ENCODE results near the gene KRT78. TPM values are rescaled to one million over a fixed set of nuclear protein-coding genes. Genes with fewer than 3 reads are reported as not detected.

The KRT78 gene
- total and polyA plus RNA-seq, 4 donors: 0.06 TPM; not detected in 3

DNA sequence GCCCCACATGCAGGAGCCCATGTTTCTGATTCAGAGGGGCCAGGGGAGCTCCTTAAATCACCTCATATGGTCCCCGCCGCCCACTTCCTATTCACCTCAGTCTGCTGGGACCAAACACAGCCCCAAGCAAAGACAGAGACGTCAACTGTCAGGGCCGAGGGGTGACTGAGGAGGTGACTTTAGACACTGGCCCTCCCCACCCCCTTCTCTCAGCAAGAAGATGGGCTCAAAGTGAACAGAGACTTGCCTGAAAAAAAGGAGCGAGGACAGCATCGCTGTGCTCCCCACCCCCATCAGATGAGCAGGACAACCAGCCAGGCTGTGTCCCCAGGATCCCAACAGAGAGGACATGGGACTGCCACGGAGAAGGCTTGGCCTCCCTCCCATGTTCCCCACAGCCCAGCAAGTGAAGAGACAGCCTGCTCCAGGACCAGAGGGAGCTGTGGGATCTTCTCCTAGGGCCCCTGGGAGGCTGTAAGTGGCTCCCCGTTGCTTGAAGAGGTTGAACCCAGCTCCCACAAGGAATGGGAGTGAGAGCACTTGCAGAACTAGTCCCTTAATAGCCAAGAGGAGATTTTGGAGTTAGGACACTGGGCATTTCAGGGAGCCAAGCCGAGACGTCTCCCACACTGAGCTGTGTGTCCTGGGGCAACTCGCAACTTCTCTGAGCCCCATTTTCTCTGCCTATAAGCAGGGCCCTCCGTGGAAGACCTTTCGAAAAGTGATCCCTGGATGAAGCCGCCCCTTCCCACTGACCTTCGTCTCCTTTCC, 13.3 kb downstream of the KRT78 start:
- Histone ChIP-seq H3K27ac (ENCODE audit: low read depth in 1 of 2, low read length in 2 of 2) (no peak overlapping the region), H3K4me1 (ENCODE audit: control insufficient read depth in 4 of 4, insufficient read depth in 4 of 4, low read length in 3 of 4) (no peaks in the 10 kb centered on the region), H3K9ac (ENCODE audit: low read depth in 1 of 2, low read length in 2 of 2) (no peak overlapping the region), H3K36me3 (ENCODE audit: control insufficient read depth in 4 of 4, insufficient read depth in 3 of 4, low read depth in 1 of 4, low read length in 3 of 4) (no peaks in the 10 kb centered on the region), H3K4me3 (ENCODE audit: low read depth in 1 of 3, low read length in 3 of 3) (no peak overlapping the region), H3K27me3 (ENCODE audit: control insufficient read depth in 4 of 4, insufficient read depth in 4 of 4, low read length in 3 of 4) (peaks cover 0 to 3% (median 0%) of the 10 kb centered on the region in 4 donors), H3K9me3 (ENCODE audit: control insufficient read depth in 4 of 4, low read length in 3 of 4) (no peaks in the 10 kb centered on the region)
- TF ChIP-seq SP1 (IDR thresholded peaks at IDR 0.05) (no peak), HNF4A (conservative IDR thresholded peaks at IDR 0.05) (no peak), HNF4G (IDR thresholded peaks at IDR 0.05) (no peak), GABPA (IDR thresholded peaks at IDR 0.05 in 1 of 2, conservative IDR thresholded peaks at IDR 0.05 in 1 of 2) (no peak), CTCF (IDR thresholded peaks at IDR 0.05; ENCODE audit: low read depth, low read length, missing input control) (no peak)
- no peak for DNase-seq (ENCODE audit: low spot score)
- WGBS: 85% methylated on average over 15 of the region's 15 CpGs

DNA sequence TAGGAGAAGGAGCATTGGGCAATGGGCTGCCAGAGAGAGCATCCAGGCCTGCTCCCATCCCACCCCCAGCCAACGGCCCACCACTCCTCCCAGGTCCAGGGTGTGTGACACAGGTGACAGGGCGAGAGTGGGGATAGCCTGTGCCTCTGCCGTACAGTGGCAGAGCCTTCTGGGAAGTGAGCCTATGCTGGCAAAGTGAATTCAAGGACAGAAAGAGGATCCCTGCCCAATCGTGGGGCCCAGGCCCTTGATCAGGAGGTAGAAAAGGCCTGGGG, 14.1 kb downstream of the KRT78 start:
- DNase-seq (ENCODE audit: low spot score): no peak

More for the DNA sequence above, 14.1 kb downstream of the KRT78 start:
- H3K9me3 ChIP-seq (ENCODE audit: control insufficient read depth in 4 of 4, low read length in 3 of 4): no peaks in the 10 kb centered on the region
- H3K4me1 ChIP-seq (ENCODE audit: control insufficient read depth in 4 of 4, insufficient read depth in 4 of 4, low read length in 3 of 4): no peaks in the 10 kb centered on the region
- TF ChIP-seq FOXA1 (IDR thresholded peaks at IDR 0.05) (no peak), FOXA2 (IDR thresholded peaks at IDR 0.05) (no peak), CTCF (IDR thresholded peaks at IDR 0.05; ENCODE audit: low read depth, low read length, missing input control) (no peak), MAX (IDR thresholded peaks at IDR 0.05) (no peak), SP1 (IDR thresholded peaks at IDR 0.05) (no peak), TAF1 (conservative IDR thresholded peaks at IDR 0.05) (no peak), GABPA (IDR thresholded peaks at IDR 0.05 in 1 of 2, conservative IDR thresholded peaks at IDR 0.05 in 1 of 2) (no peak), NR2F2 (IDR thresholded peaks at IDR 0.05) (no peak), ZBTB33 (IDR thresholded peaks at IDR 0.05) (no peak), RXRA (IDR thresholded peaks at IDR 0.05) (no peak), HNF4G (IDR thresholded peaks at IDR 0.05) (no peak), JUND (IDR thresholded peaks at IDR 0.05) (no peak), HNF4A (conservative IDR thresholded peaks at IDR 0.05) (no peak), RAD21 (IDR thresholded peaks at IDR 0.05) (no peak), EGR1 (IDR thresholded peaks at IDR 0.05; ENCODE audit: low read depth in 2 of 2) (no peak), YY1 (IDR thresholded peaks at IDR 0.05) (no peak)
- TF ChIP-seq, protein P1, sequence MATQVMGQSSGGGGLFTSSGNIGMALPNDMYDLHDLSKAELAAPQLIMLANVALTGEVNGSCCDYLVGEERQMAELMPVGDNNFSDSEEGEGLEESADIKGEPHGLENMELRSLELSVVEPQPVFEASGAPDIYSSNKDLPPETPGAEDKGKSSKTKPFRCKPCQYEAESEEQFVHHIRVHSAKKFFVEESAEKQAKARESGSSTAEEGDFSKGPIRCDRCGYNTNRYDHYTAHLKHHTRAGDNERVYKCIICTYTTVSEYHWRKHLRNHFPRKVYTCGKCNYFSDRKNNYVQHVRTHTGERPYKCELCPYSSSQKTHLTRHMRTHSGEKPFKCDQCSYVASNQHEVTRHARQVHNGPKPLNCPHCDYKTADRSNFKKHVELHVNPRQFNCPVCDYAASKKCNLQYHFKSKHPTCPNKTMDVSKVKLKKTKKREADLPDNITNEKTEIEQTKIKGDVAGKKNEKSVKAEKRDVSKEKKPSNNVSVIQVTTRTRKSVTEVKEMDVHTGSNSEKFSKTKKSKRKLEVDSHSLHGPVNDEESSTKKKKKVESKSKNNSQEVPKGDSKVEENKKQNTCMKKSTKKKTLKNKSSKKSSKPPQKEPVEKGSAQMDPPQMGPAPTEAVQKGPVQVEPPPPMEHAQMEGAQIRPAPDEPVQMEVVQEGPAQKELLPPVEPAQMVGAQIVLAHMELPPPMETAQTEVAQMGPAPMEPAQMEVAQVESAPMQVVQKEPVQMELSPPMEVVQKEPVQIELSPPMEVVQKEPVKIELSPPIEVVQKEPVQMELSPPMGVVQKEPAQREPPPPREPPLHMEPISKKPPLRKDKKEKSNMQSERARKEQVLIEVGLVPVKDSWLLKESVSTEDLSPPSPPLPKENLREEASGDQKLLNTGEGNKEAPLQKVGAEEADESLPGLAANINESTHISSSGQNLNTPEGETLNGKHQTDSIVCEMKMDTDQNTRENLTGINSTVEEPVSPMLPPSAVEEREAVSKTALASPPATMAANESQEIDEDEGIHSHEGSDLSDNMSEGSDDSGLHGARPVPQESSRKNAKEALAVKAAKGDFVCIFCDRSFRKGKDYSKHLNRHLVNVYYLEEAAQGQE (IDR thresholded peaks at IDR 0.05): no peak
- TF ChIP-seq, protein P2, sequence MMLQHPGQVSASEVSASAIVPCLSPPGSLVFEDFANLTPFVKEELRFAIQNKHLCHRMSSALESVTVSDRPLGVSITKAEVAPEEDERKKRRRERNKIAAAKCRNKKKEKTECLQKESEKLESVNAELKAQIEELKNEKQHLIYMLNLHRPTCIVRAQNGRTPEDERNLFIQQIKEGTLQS (IDR thresholded peaks at IDR 0.05): no peak
- H3K4me3 ChIP-seq (ENCODE audit: low read depth in 1 of 3, low read length in 3 of 3): no peak overlapping the region
- WGBS: 66% methylated on average over 4 of the region's 4 CpGs
- no peak overlapping the region for H3K27ac ChIP-seq (ENCODE audit: low read depth in 1 of 2, low read length in 2 of 2)
- peaks cover 0 to 3% (median 0%) of the 10 kb centered on the region in 4 donors for H3K27me3 ChIP-seq (ENCODE audit: control insufficient read depth in 4 of 4, insufficient read depth in 4 of 4, low read length in 3 of 4)
- no peak overlapping the region for H3K9ac ChIP-seq (ENCODE audit: low read depth in 1 of 2, low read length in 2 of 2)
- no peaks in the 10 kb centered on the region for H3K36me3 ChIP-seq (ENCODE audit: control insufficient read depth in 4 of 4, insufficient read depth in 3 of 4, low read depth in 1 of 4, low read length in 3 of 4)
